Heart left ventricle (tissue), 13 donors: ENCODE results near the gene GALNT12.

ENCODE experiments used
- CTCF ChIP-seq, 12 donors: fragments of 200-600 bp; sonication (generic) in 4 of 12; IDR thresholded peaks; one replicate each; pipeline versions ENCODE4 v1.5.0 to v1.8.0; 2018 to 2022; ENCODE audit warnings: antibody characterized with exemption in 12 of 12, mild to moderate bottlenecking in 5 of 12
- POLR2A ChIP-seq, 2 donors: fragments of 450-650 bp; IDR thresholded peaks; one replicate each; pipeline ENCODE4 v1.6.1; 2017; ENCODE audit warnings: antibody characterized with exemption in 2 of 2, mild to moderate bottlenecking in 2 of 2, moderate library complexity in 2 of 2
- donor health status: ischemic (EF 13 %, LVEDD 7.1; RV severe dilation, severe dysfunction).
- donor health status: DM: no; HTN: yes; CAD: no.
- donor health status: DM: no; HTN: no; CAD: no.
- donor health status: ischemic (EF 25% LVEDD 6.9; RV normal size, moderate dysfunction).
- donor health status: ischemic (EF 25% LVEDD 5.7; RV mildly dilated, moderate dysfunction).
- donor health status: ischemic (EF 35%, LVEDD 5.7; RV mildly dilated, moderate dysfunction).
- donor health status: nonischemic (EF 11% LVEDD 7.7; RV severe dilation, severe dysfunction).
- donor health status: DM: yes; HTN: yes; CAD: no.
- donor health status: PGD.
- donor health status: ischemic (EF 29% LVEDD 5.4; RV normal size, mild dysfunction).
- donor health status: nonischemic (EF 23%, LVEDD 6.1; RV moderate dilation, normal function).

- no peak for TF ChIP-seq CTCF (IDR thresholded peaks at IDR 0.05)
- no peak for TF ChIP-seq POLR2A (IDR thresholded peaks at IDR 0.05)
Measured at GRCh38 chr9:98765256-98765655, 42.2 kb upstream of the GALNT12 start.
